ENCODE measurements around the gene LDLRAD4.

DNA sequence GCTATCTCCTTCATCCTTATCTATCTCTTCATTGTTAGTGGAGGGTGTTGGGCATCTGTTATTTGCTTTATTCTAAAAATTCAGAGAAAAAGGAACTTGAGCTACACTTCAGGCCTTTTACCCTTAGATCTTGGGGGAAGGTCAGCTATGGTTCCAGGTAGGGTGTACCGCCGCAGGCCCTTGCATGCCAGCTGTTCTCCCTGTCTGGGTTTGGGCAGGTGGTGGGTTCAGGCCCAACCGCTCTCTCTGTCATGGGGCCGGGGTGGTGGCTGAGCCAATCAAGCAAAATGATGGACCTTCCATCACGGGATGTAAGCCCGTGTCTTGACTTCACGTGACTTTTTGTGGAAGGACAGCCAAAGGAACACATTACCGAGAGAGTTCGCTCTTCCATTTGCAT, 231.1 kb downstream of the LDLRAD4 start:
- no peak for TF ChIP-seq CTCF (IDR thresholded peaks at IDR 0.05)
- no peak for TF ChIP-seq POLR2AphosphoS5 (IDR thresholded peaks at IDR 0.05)
